HEK293T (cell line): ENCODE results near the gene METTL23.

ENCODE experiments used
- ARNT ChIP-seq: fragments of 450-650 bp; IDR thresholded peaks from 2 replicates; pipeline ENCODE4 v1.6.1; 2017; ENCODE audit warnings: mild to moderate bottlenecking
- BHLHE40 ChIP-seq: fragments of 450-650 bp; IDR thresholded peaks from 2 replicates; pipeline ENCODE4 v1.6.1; 2016; ENCODE audit warnings: mild to moderate bottlenecking, moderate library complexity, borderline replicate concordance
- FOXK2 ChIP-seq: fragments of 450-650 bp; IDR thresholded peaks from 2 replicates; pipeline ENCODE4 v1.6.1; 2016; ENCODE audit warnings: mild to moderate bottlenecking
- FOXM1 ChIP-seq: fragments of 450-650 bp; IDR thresholded peaks from 2 replicates; pipeline ENCODE4 v1.6.1; 2017; ENCODE audit warnings: mild to moderate bottlenecking, borderline replicate concordance
- L3MBTL2 ChIP-seq: fragments of 450-650 bp; conservative IDR thresholded peaks from 2 replicates; pipeline ENCODE4 v1.6.1; 2016; ENCODE audit warnings: mild to moderate bottlenecking
- NFRKB ChIP-seq: fragments of 450-650 bp; IDR thresholded peaks from 2 replicates; pipeline ENCODE4 v1.6.1; 2016; ENCODE audit warnings: mild to moderate bottlenecking, moderate library complexity
- SUZ12 ChIP-seq: fragments of 450-650 bp; IDR thresholded peaks from 2 replicates; pipeline ENCODE4 v1.6.1; 2016; ENCODE audit warnings: mild to moderate bottlenecking
- TARDBP ChIP-seq: fragments of 450-650 bp; IDR thresholded peaks from 2 replicates; pipeline ENCODE4 v1.6.1; 2016
- ZNF384 ChIP-seq: fragments of 450-650 bp; IDR thresholded peaks from 2 replicates; pipeline ENCODE4 v1.6.1; 2016
- TF ChIP-seq, protein P1 (sequence below): fragments of 450-650 bp; IDR thresholded peaks from 2 replicates; pipeline ENCODE4 v1.6.1; 2016

DNA sequence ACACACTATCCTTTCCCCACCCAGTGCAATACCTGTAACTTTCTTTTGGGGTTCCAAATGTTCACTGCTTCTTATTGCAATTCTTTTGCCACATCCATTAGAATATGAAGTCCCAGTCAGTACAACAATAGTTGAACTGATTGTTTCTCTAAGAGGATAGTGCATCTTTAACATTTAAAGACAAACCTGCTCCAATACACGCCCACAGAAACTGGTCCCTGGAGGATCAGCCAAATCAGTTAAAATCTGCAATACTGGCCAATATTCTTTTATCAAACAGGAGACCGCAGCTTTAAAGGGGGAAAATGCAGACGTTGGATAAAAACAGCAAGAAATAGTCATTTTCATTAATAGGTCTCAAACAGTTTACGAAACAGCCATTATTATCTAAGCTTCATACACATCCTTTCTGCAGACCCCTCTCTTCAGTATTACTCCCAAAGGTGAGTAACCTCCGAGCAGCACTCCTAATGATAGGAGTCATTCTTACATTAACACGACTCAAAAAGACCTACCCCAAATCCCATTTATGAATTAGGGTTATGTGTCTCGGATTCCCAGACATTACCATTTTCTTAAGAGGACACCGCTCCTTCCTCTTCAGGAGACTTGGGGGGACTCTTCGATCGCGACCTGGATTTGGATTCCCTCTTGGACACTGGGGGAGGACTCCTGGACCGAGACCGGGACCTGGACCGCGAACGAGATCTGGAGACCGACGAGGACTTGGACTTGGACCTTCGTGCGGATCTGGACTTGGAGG is 9.1 kb downstream of the METTL23 start:
- TF ChIP-seq NFRKB (no peak), TARDBP (no peak), FOXK2 (no peak), FOXM1 (no peak), ARNT (no peak), SUZ12 (no peak), ZNF384 (no peak), L3MBTL2 (no peak), BHLHE40 (no peak; the same call in 1 of the 2 replicates)
- TF ChIP-seq, protein P1, sequence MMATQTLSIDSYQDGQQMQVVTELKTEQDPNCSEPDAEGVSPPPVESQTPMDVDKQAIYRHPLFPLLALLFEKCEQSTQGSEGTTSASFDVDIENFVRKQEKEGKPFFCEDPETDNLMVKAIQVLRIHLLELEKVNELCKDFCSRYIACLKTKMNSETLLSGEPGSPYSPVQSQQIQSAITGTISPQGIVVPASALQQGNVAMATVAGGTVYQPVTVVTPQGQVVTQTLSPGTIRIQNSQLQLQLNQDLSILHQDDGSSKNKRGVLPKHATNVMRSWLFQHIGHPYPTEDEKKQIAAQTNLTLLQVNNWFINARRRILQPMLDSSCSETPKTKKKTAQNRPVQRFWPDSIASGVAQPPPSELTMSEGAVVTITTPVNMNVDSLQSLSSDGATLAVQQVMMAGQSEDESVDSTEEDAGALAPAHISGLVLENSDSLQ = no peak
